Panc1 (cell line): ENCODE data around the gene MYO1E. TPM values are rescaled to one million over a fixed set of nuclear protein-coding genes. Genes with fewer than 3 reads are reported as not detected.

Experiments used
- ATAC-seq: fragments of 200-7000 bp; cut with Tn5 transposase; 2 replicates; pipeline ENCODE4 v1.9.1; 2020; ENCODE audit warnings: mild to moderate bottlenecking, moderate library complexity
- BruUV-seq: library from RNA; stranded (reverse); fragments of 400-500 nt; replicated peaks from 2 replicates; lab custom pipeline; 2021; lab: Mats Ljungman, UMichigan
- CTCF ChIA-PET: fragments of 300-600 bp; sonication (Branson Sonifier 250); formaldehyde crosslinking; loops from one replicate; lab custom pipeline; 2022; ENCODE audit warnings: antibody characterized with exemption; lab: Charles Lee
- POLR2A ChIA-PET: fragments of 300-600 bp; sonication (Branson Sonifier 250); formaldehyde crosslinking; loops from one replicate; lab custom pipeline; 2022; ENCODE audit warnings: antibody characterized with exemption; lab: Charles Lee
- DNase-seq: peaks from one replicate; pipeline ENCODE4 v3.0.0-alpha.2; 2010; ENCODE audit warnings: low read depth, low spot score
- H3K27ac ChIP-seq: 2 replicates; pipeline ENCODE4 v1.5.1; 2011; ENCODE audit warnings: mild to moderate bottlenecking, low read length, inconsistent platforms
- H3K27me3 ChIP-seq: fragments of 200-500 bp; sonication (Bioruptor generic); 2 replicates; pipeline ENCODE4 v1.6.0; 2014; ENCODE audit warnings: low read length, inconsistent platforms; ENCODE audit not compliant: control insufficient read depth, insufficient read depth
- H3K36me3 ChIP-seq: fragments of 200-500 bp; sonication (Bioruptor generic); 2 replicates; pipeline ENCODE4 v1.5.1; 2014; ENCODE audit warnings: inconsistent platforms, mild to moderate bottlenecking, low read length, moderate library complexity; ENCODE audit not compliant: control insufficient read depth, insufficient read depth
- H3K4me1 ChIP-seq: 2 replicates; pipeline ENCODE4 v1.5.1; 2011; ENCODE audit warnings: inconsistent platforms, mild to moderate bottlenecking, low read length, moderate library complexity; ENCODE audit not compliant: control insufficient read depth, insufficient read depth
- H3K4me3 ChIP-seq, 2 experiments: 2 replicates each; pipeline ENCODE4 v1.5.1; 2011 to 2012; ENCODE audit warnings: low read depth in 2 of 2, low read length in 2 of 2, mild to moderate bottlenecking in 2 of 2, inconsistent platforms in 1 of 2, moderate library complexity in 1 of 2
- H3K9me3 ChIP-seq: fragments of 200-500 bp; sonication (Bioruptor generic); 2 replicates; pipeline ENCODE4 v1.5.1; 2014; ENCODE audit warnings: low read depth, mild to moderate bottlenecking, inconsistent platforms, low read length, moderate library complexity; ENCODE audit not compliant: control insufficient read depth, insufficient read depth
- CTCF ChIP-seq: fragments of 450-650 bp; IDR thresholded peaks from 2 replicates; pipeline ENCODE4 v1.5.1; 2017; ENCODE audit warnings: mild to moderate bottlenecking
- POLR2AphosphoS5 ChIP-seq: IDR thresholded peaks from 2 replicates; pipeline ENCODE4 v1.6.1; 2012; ENCODE audit warnings: mild to moderate bottlenecking, low read depth, low read length, moderate library complexity
- SIN3A ChIP-seq: IDR thresholded peaks from 2 replicates; pipeline ENCODE4 v1.6.1; 2012; ENCODE audit warnings: low read depth, mild to moderate bottlenecking, low read length, moderate library complexity, borderline replicate concordance; ENCODE audit not compliant: insufficient read depth
- TCF7L2 ChIP-seq: IDR thresholded peaks from 2 replicates; pipeline ENCODE4 v1.6.1; 2011; ENCODE audit warnings: mild to moderate bottlenecking, low read depth, low read length, inconsistent platforms
- in situ Hi-C: cut with HindIII; loops from 2 replicates; pipeline ENCODE4 v1.10.0; 2016; ENCODE audit warnings: low sequenced_read_pairs, low pct_unique_long_range_greater_than_20kb
- intact Hi-C: fragments of 100-400 bp; cut with micrococcal nuclease; formaldehyde crosslinking; loops from one replicate; pipeline ENCODE4 v1.10.0; 2022; ENCODE audit not compliant: unreplicated experiment
- total RNA-seq: library from RNA; stranded (reverse); gene quantifications from one replicate; pipeline ENCODE4 v1.2.1, GENCODE V29; 2021; ENCODE audit not compliant: unreplicated experiment
- TF ChIP-seq, protein P1 (sequence below), 2 experiments: IDR thresholded peaks; 2 replicates each; pipeline ENCODE4 v1.6.1; 2011 to 2012; ENCODE audit warnings: low read depth in 2 of 2, control low read depth in 1 of 2, low read length in 1 of 2, mild to moderate bottlenecking in 1 of 2, moderate library complexity in 1 of 2; ENCODE audit not compliant: insufficient read depth in 1 of 2

MYO1E gene
- total RNA-seq, 1 experiment from 2014 or later: 161 TPM

DNA sequence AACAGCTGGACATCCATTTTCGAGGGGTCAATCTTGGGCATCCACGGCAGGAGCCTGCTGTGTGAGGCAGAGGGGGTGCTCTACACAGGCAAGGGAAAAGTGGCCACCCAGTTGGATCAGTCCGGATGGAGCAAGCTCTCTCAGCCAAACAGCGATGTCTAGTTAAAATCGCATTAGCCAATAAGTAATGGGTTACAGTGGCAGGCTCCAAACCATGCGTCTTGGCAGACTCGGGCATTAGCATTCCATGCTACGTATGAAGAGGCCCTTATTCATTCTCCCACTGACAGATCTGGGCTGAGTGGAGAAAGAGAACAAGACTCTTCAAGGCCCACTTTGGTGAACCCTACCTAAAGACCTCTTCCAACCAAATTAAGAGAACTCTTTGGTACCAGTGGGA lies 218.4 kb downstream of the MYO1E start:
- no peaks in the 10 kb centered on the region for H3K4me1 ChIP-seq
- H3K27ac ChIP-seq: no peak overlapping the region
- intact Hi-C loops: no loop called here
- no TSS peak for BruUV-seq
- DNase-seq (no peak), ATAC-seq (no peak)
- ChIA-PET POLR2A (interaction anchor here (0.5 kb wide), 1 partner anchor 137 kb away, joined by 9 read pairs; no protein-coding TSS in a partner anchor), CTCF (no interaction called here)
- TF ChIP-seq SIN3A: no peak
- no peak for TF ChIP-seq CTCF
- TF ChIP-seq POLR2AphosphoS5: no peak
- TF ChIP-seq, protein P1, sequence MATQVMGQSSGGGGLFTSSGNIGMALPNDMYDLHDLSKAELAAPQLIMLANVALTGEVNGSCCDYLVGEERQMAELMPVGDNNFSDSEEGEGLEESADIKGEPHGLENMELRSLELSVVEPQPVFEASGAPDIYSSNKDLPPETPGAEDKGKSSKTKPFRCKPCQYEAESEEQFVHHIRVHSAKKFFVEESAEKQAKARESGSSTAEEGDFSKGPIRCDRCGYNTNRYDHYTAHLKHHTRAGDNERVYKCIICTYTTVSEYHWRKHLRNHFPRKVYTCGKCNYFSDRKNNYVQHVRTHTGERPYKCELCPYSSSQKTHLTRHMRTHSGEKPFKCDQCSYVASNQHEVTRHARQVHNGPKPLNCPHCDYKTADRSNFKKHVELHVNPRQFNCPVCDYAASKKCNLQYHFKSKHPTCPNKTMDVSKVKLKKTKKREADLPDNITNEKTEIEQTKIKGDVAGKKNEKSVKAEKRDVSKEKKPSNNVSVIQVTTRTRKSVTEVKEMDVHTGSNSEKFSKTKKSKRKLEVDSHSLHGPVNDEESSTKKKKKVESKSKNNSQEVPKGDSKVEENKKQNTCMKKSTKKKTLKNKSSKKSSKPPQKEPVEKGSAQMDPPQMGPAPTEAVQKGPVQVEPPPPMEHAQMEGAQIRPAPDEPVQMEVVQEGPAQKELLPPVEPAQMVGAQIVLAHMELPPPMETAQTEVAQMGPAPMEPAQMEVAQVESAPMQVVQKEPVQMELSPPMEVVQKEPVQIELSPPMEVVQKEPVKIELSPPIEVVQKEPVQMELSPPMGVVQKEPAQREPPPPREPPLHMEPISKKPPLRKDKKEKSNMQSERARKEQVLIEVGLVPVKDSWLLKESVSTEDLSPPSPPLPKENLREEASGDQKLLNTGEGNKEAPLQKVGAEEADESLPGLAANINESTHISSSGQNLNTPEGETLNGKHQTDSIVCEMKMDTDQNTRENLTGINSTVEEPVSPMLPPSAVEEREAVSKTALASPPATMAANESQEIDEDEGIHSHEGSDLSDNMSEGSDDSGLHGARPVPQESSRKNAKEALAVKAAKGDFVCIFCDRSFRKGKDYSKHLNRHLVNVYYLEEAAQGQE (IDR thresholded peaks at IDR 0.05; ENCODE audit: insufficient read depth in 1 of 2, low read depth in 2 of 2, low read length in 1 of 2): no peak
- no peak for TF ChIP-seq TCF7L2
- in situ Hi-C loops: no loop called here
- no peak overlapping the region for H3K4me3 ChIP-seq
- no peaks in the 10 kb centered on the region for H3K9me3 ChIP-seq
- H3K27me3 ChIP-seq: no peaks in the 10 kb centered on the region
- peaks cover 4% of the 10 kb centered on the region for H3K36me3 ChIP-seq

- TF ChIP-seq POLR2AphosphoS5 (no peak), SIN3A (no peak), TCF7L2 (no peak), CTCF (no peak)
- TF ChIP-seq, protein P1 (IDR thresholded peaks at IDR 0.05; ENCODE audit: insufficient read depth in 1 of 2, low read depth in 2 of 2, low read length in 1 of 2): no peak
- intact Hi-C loops: no loop called here
- CTCF ChIA-PET: interaction anchor here (0.6 kb wide), 1 partner anchor 47 kb away, joined by 5 read pairs; no protein-coding TSS in a partner anchor
Measured at GRCh38 chr15:59153466-59153865, 219.2 kb downstream of the MYO1E start.

More at GRCh38 chr15:59153466-59153865, 219.2 kb downstream of the MYO1E start:
- POLR2A ChIA-PET: no interaction called here
- Histone ChIP-seq H3K4me1 (no peaks in the 10 kb centered on the region), H3K27ac (no peak overlapping the region), H3K9me3 (no peaks in the 10 kb centered on the region), H3K4me3 (no peak overlapping the region), H3K27me3 (no peaks in the 10 kb centered on the region), H3K36me3 (peaks cover 4% of the 10 kb centered on the region)
- BruUV-seq: no TSS peak
- DNase-seq (no peak), ATAC-seq (no peak)
- in situ Hi-C loops: no loop called here
